Fibroblast of mammary gland (primary cell): ENCODE data around the gene MAN1C1.

ENCODE experiments used
- DNase-seq: peaks from one replicate; pipeline ENCODE4 v3.0.0-alpha.2; 2010; ENCODE audit warnings: low read depth
- H3K4me3 ChIP-seq: 2 replicates; pipeline ENCODE4 v1.5.1; 2011; ENCODE audit warnings: low read depth, mild to moderate bottlenecking, low read length, moderate library complexity; ENCODE audit not compliant: control insufficient read depth
- CTCF ChIP-seq: conservative IDR thresholded peaks from 2 replicates; pipeline ENCODE4 v1.5.1; 2011; ENCODE audit warnings: low read depth, low read length, inconsistent platforms; ENCODE audit not compliant: control insufficient read depth, insufficient read depth

The MAN1C1 gene

GRCh38 chr1:25674807-25675084, 58.2 kb downstream of the MAN1C1 start:
- H3K4me3 ChIP-seq: no peak overlapping the region
- TF ChIP-seq CTCF: no peak
- no peak for DNase-seq

- no peak overlapping the region for H3K4me3 ChIP-seq
- DNase-seq: no peak
- no peak for TF ChIP-seq CTCF
Observed at GRCh38 chr1:25675729-25676476, 59.3 kb downstream of the MAN1C1 start.

GRCh38 chr1:25676488-25676887, 59.9 kb downstream of the MAN1C1 start:
- no peak overlapping the region for H3K4me3 ChIP-seq
- no peak for TF ChIP-seq CTCF
- no peak for DNase-seq

- TF ChIP-seq CTCF: no peak
- DNase-seq: no peak
- H3K4me3 ChIP-seq: no peak overlapping the region
Observed at GRCh38 chr1:25677193-25677773, 60.7 kb downstream of the MAN1C1 start.

GRCh38 chr1:25679171-25679570, 62.6 kb downstream of the MAN1C1 start:
- H3K4me3 ChIP-seq: no peak overlapping the region
- no peak for TF ChIP-seq CTCF
- DNase-seq: no peak

GRCh38 chr1:25680701-25681100, 64.1 kb downstream of the MAN1C1 start:
- no peak overlapping the region for H3K4me3 ChIP-seq
- DNase-seq: no peak
- no peak for TF ChIP-seq CTCF
